GM12878 (cell line): Measurements from ENCODE around the gene CCDC186. TPM values are rescaled to one million over a fixed set of nuclear protein-coding genes. Genes with fewer than 3 reads are reported as not detected.

ENCODE experiments used
- ATAC-seq: fragments of 200-7000 bp; cut with Tn5 transposase; 3 replicates; pipeline ENCODE4 v1.9.1; 2020; ENCODE audit warnings: mild to moderate bottlenecking, moderate library complexity
- BruUV-seq: library from RNA; stranded (reverse); fragments of 400-500 nt; replicated peaks from 2 replicates; lab custom pipeline; 2021; lab: Mats Ljungman, UMichigan
- CTCF ChIA-PET: fragments of 300-600 bp; sonication (Branson Sonifier 250); formaldehyde crosslinking; extraction: SDS; loops from one replicate; lab custom pipeline; 2021; ENCODE audit warnings: inconsistent platforms; lab: Yijun Ruan, JAX
- POLR2A ChIA-PET: fragments of 350-600 bp; formaldehyde crosslinking; extraction: SDS; loops from one replicate; lab custom pipeline; 2021; ENCODE audit warnings: inconsistent platforms; lab: Charles Lee
- RAD21 ChIA-PET: fragments of 300-600 bp; sonication (Branson Sonifier 250); formaldehyde crosslinking; loops from one replicate; lab custom pipeline; 2023; ENCODE audit warnings: antibody characterized with exemption; ENCODE audit not compliant: unreplicated experiment; lab: Charles Lee
- SMC1A ChIA-PET: fragments of 300-600 bp; sonication (Branson Sonifier 250); formaldehyde crosslinking; loops from one replicate; lab custom pipeline; 2023; ENCODE audit not compliant: unreplicated experiment, uncharacterized antibody; lab: Charles Lee
- DNase-seq: peaks from one replicate; pipeline ENCODE4 v3.0.0-alpha.2; 2011; ENCODE audit warnings: low read depth, low spot score
- FAIRE-seq: peaks from 3 replicates; lab custom pipeline; 2011; peaks lifted over from hg19 to GRCh38; lab: Jason Lieb, UNC
- H2AFZ ChIP-seq: 2 replicates; pipeline ENCODE4 v1.6.0; 2011; ENCODE audit warnings: low read depth, low read length, control low read depth; ENCODE audit not compliant: control insufficient read depth
- H3K27ac ChIP-seq: 2 replicates; pipeline ENCODE4 v1.5.1; 2011; ENCODE audit warnings: control low read depth; ENCODE audit not compliant: control insufficient read depth, insufficient read depth
- H3K27me3 ChIP-seq, 2 experiments: replicated peaks in 1 of 2; 2 replicates each; pipeline versions ENCODE4 v1.6.0 to v1.6.1; 2011; ENCODE audit warnings: low read length in 1 of 2; ENCODE audit not compliant: control insufficient read depth in 2 of 2, insufficient read depth in 2 of 2
- H3K36me3 ChIP-seq, 2 experiments: 2 replicates each; pipeline ENCODE4 v1.5.1; 2011; ENCODE audit warnings: low read length in 1 of 2; ENCODE audit not compliant: control insufficient read depth in 2 of 2, insufficient read depth in 2 of 2
- H3K4me1 ChIP-seq: 2 replicates; pipeline ENCODE4 v1.6.1; 2011; ENCODE audit warnings: mild to moderate bottlenecking, low read length, moderate library complexity, mixed read lengths; ENCODE audit not compliant: control insufficient read depth, insufficient read depth
- H3K4me2 ChIP-seq: 2 replicates; pipeline ENCODE4 v1.6.0; 2011; ENCODE audit warnings: control low read depth; ENCODE audit not compliant: control insufficient read depth, insufficient read depth
- H3K4me3 ChIP-seq: fragments of 200-600 bp; sonication (generic); 2 replicates; pipeline ENCODE4 v1.5.1; 2016
- H3K79me2 ChIP-seq: 2 replicates; pipeline ENCODE4 v1.6.0; 2011; ENCODE audit warnings: low read length; ENCODE audit not compliant: control insufficient read depth, insufficient read depth
- H3K9ac ChIP-seq: 2 replicates; pipeline ENCODE4 v1.8.0; 2011; ENCODE audit warnings: low read length, control low read depth, mixed read lengths; ENCODE audit not compliant: control insufficient read depth, insufficient read depth
- H3K9me3 ChIP-seq: replicated peaks from 3 replicates; pipeline ENCODE4 v1.5.1; 2011; ENCODE audit warnings: mild to moderate bottlenecking, low read length; ENCODE audit not compliant: control insufficient read depth, insufficient read depth
- H4K20me1 ChIP-seq: 2 replicates; pipeline ENCODE4 v1.6.0; 2011; ENCODE audit not compliant: control insufficient read depth, insufficient read depth
- BACH1 ChIP-seq: fragments of 450-650 bp; IDR thresholded peaks from 2 replicates; pipeline ENCODE4 v1.6.1; 2017; ENCODE audit warnings: mild to moderate bottlenecking, borderline replicate concordance
- E2F4 ChIP-seq: IDR thresholded peaks from 2 replicates; pipeline ENCODE4 v1.6.1; 2012; ENCODE audit warnings: low read depth, low read length, improper control_type of control experiment
- NFIC ChIP-seq: IDR thresholded peaks from 2 replicates; pipeline ENCODE4 v1.6.1; 2012; ENCODE audit warnings: low read depth, mild to moderate bottlenecking, inconsistent platforms, low read length, moderate library complexity
- RFX5 ChIP-seq: IDR thresholded peaks from 2 replicates; pipeline ENCODE4 v1.6.1; 2011; ENCODE audit warnings: low read depth, low read length, improper control_type of control experiment
- TAF1 ChIP-seq: IDR thresholded peaks from 2 replicates; pipeline ENCODE4 v1.6.1; 2011; ENCODE audit warnings: mild to moderate bottlenecking, low read depth, low read length, borderline replicate concordance
- YY1 ChIP-seq: IDR thresholded peaks from 2 replicates; pipeline ENCODE4 v1.6.1; 2011; ENCODE audit warnings: low read depth, mild to moderate bottlenecking, low read length
- WGBS: methylation state at CpG from one replicate; pipeline ENCODE4 v1.1.6; 2016; ENCODE audit warnings: low lambda C conversion rate; ENCODE audit not compliant: insufficient replicate concordance, insufficient coverage; ENCODE audit errors: missing lambda C conversion rate; 5-methylcytosine and 5-hydroxymethylcytosine counted together
- in situ Hi-C: fragments of 300-500 bp; cut with MboI; formaldehyde crosslinking; loops from 9 replicates; pipeline ENCODE4 v1.14.3; 2018; ENCODE audit warnings: mixed read lengths
- intact Hi-C: fragments of 100-400 bp; cut with micrococcal nuclease; formaldehyde crosslinking; loops from one replicate; pipeline ENCODE4 v1.14.2; 2022; ENCODE audit not compliant: unreplicated experiment
- polyA plus RNA-seq, 11 experiments: library from polyadenylated mRNA; depleted of rRNA in 4 of 11; unstranded in 6 of 11; stranded (reverse) in 5 of 11; fragments of >200 nt; fragmentation: Nextera tagmentation in 4 of 11; fragmentation: Illumina TruSeq in 1 of 11; extraction: Ambion mirVana in 4 of 11; extraction: Trizol in 1 of 11; gene quantifications; 1 replicate in 1 of 11; 2 replicates in 10 of 11; pipeline versions ENCODE4 v1.2.1 to v1.2.3, GENCODE V29; 2011 to 2016; ENCODE audit warnings: inconsistent platforms in 2 of 11, missing spikeins in 2 of 11, low read depth in 1 of 11
- total RNA-seq, 4 experiments: library from RNA; depleted of rRNA in 3 of 4; stranded (reverse); fragments of >200 nt in 3 of 4; fragmentation: Illumina TruSeq in 1 of 4; extraction: Trizol in 1 of 4; gene quantifications; 2 replicates each; pipeline versions ENCODE4 v1.2.1 to v1.2.3, GENCODE V29; 2013 to 2021
- TF ChIP-seq, protein P1 (sequence below): fragments of 450-650 bp; IDR thresholded peaks from 2 replicates; pipeline ENCODE4 v1.6.1; 2017; ENCODE audit warnings: mild to moderate bottlenecking, low read depth, inconsistent platforms; ENCODE audit not compliant: poor library complexity, severe bottlenecking
- TF ChIP-seq, protein P2 (sequence below): fragments of 450-650 bp; formaldehyde crosslinking; IDR thresholded peaks from 2 replicates; pipeline ENCODE4 v1.4.0; 2020; ENCODE audit warnings: mild to moderate bottlenecking, moderate library complexity

Gene CCDC186
- total and polyA plus RNA-seq, 10 of the 15 experiments (the other 5 are each of a cell fraction or from before 2014, with no cell fraction given), result 3.5 to 13.1 (median 7.3) TPM

- in situ Hi-C loops, result loop anchor here (25.0 kb wide), 1 partner anchor 258 kb away; no protein-coding TSS in a partner anchor
- ATAC-seq, result no peak
- Histone ChIP-seq H3K9ac (no peak overlapping the region), H4K20me1 (no peaks in the 10 kb centered on the region), H3K36me3 (no peaks in the 10 kb centered on the region), H3K27me3 (no peaks in the 10 kb centered on the region), H3K4me2 (no peak overlapping the region), H3K4me1 (no peaks in the 10 kb centered on the region; the same call in 1 of the 2 replicates), H3K4me3 (no peak overlapping the region), H3K9me3 (no peaks in the 10 kb centered on the region), H2AFZ (no peak overlapping the region), H3K79me2 (no peaks in the 10 kb centered on the region)
- RAD21 ChIA-PET, result no interaction called here
- FAIRE-seq, result no peak
- SMC1A ChIA-PET, result interaction anchor here (0.6 kb wide), 1 partner anchor 155 kb away, joined by 3 read pairs; no protein-coding TSS in a partner anchor
- no peak for DNase-seq
- CTCF ChIA-PET, result interaction anchor here (0.6 kb wide), 1 partner anchor 17 kb away, joined by 3 read pairs; no protein-coding TSS in a partner anchor
- POLR2A ChIA-PET, result no interaction called here
- BruUV-seq, result no TSS peak
- WGBS, result 45% methylated on average over 8 of the region's 8 CpGs
- TF ChIP-seq YY1 (no peak), BACH1 (no peak), E2F4 (no peak), TAF1 (no peak), NFIC (no peak), RFX5 (no peak)
- TF ChIP-seq, protein P1, sequence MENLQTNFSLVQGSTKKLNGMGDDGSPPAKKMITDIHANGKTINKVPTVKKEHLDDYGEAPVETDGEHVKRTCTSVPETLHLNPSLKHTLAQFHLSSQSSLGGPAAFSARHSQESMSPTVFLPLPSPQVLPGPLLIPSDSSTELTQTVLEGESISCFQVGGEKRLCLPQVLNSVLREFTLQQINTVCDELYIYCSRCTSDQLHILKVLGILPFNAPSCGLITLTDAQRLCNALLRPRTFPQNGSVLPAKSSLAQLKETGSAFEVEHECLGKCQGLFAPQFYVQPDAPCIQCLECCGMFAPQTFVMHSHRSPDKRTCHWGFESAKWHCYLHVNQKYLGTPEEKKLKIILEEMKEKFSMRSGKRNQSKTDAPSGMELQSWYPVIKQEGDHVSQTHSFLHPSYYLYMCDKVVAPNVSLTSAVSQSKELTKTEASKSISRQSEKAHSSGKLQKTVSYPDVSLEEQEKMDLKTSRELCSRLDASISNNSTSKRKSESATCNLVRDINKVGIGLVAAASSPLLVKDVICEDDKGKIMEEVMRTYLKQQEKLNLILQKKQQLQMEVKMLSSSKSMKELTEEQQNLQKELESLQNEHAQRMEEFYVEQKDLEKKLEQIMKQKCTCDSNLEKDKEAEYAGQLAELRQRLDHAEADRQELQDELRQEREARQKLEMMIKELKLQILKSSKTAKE, result no peak
- TF ChIP-seq, protein P2, sequence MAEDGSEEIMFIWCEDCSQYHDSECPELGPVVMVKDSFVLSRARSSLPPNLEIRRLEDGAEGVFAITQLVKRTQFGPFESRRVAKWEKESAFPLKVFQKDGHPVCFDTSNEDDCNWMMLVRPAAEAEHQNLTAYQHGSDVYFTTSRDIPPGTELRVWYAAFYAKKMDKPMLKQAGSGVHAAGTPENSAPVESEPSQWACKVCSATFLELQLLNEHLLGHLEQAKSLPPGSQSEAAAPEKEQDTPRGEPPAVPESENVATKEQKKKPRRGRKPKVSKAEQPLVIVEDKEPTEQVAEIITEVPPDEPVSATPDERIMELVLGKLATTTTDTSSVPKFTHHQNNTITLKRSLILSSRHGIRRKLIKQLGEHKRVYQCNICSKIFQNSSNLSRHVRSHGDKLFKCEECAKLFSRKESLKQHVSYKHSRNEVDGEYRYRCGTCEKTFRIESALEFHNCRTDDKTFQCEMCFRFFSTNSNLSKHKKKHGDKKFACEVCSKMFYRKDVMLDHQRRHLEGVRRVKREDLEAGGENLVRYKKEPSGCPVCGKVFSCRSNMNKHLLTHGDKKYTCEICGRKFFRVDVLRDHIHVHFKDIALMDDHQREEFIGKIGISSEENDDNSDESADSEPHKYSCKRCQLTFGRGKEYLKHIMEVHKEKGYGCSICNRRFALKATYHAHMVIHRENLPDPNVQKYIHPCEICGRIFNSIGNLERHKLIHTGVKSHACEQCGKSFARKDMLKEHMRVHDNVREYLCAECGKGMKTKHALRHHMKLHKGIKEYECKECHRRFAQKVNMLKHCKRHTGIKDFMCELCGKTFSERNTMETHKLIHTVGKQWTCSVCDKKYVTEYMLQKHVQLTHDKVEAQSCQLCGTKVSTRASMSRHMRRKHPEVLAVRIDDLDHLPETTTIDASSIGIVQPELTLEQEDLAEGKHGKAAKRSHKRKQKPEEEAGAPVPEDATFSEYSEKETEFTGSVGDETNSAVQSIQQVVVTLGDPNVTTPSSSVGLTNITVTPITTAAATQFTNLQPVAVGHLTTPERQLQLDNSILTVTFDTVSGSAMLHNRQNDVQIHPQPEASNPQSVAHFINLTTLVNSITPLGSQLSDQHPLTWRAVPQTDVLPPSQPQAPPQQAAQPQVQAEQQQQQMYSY (CRISPR knock-in tag), result no peak
- TF ChIP-seq, all 136 proteins: peak for 0
- no peak overlapping the region for H3K27ac ChIP-seq
- intact Hi-C loops, result no loop called here
Observed at GRCh38 chr10:114179747-114180146, 5.7 kb upstream of the CCDC186 start.
